ENCODE measurements around the gene MTF2. TPM values are rescaled to one million over a fixed set of nuclear protein-coding genes. Genes with fewer than 3 reads are reported as not detected.
A peak's percentile ranks its signal among the peaks of the same experiment; 100 is the strongest.

MTF2 gene
- total RNA-seq, 1 experiment from 2014 or later, result 110 TPM

GRCh38 chr1:93056214-93056613, 22.9 kb upstream of the MTF2 start:
- no peak overlapping the region for H2BK120ac ChIP-seq (ENCODE audit: low read depth, low read length, poor library complexity, severe bottlenecking)
- no peak overlapping the region for H3K9ac ChIP-seq (ENCODE audit: extremely low read depth, insufficient read length, low read length)
- H3K18ac ChIP-seq (ENCODE audit: insufficient read length, low read depth, low read length), result no peak overlapping the region
- Mint-ChIP-seq H3K36me3 (ENCODE audit: insufficient read depth in 1 of 3, low read depth in 3 of 3) (no peaks in the 10 kb centered on the region), H3K27me3 (ENCODE audit: low read depth) (0 out of 2 replicates have a peak, but pooled peaks cover 3% of the 10 kb centered on the region), H3K9me3 (no peaks in the 10 kb centered on the region), H3K27ac (no peak overlapping the region), H3K4me1 (peaks cover 3% of the 10 kb centered on the region in 2 experiments; a peak in 2 of 4 replicates), H3K4me3 (no peak overlapping the region)
- H3K56ac ChIP-seq (ENCODE audit: insufficient read length, low read depth, low read length), result no peak overlapping the region
- no peaks in the 10 kb centered on the region for H3K4me1 ChIP-seq (ENCODE audit: insufficient read depth, low read length)
- H2BK20ac ChIP-seq (ENCODE audit: low read depth, low read length, poor library complexity, severe bottlenecking), result no peak overlapping the region
- H3K23ac ChIP-seq (ENCODE audit: insufficient read length, low read depth, low read length), result no peak overlapping the region
- no peaks in the 10 kb centered on the region for H3K27me3 ChIP-seq (ENCODE audit: insufficient read depth, low read length)
- no CpG with 5 or more reads among the region's 4 CpGs for WGBS (ENCODE audit: extremely low coverage, insufficient read length, low lambda C conversion rate)
- H2BK12ac ChIP-seq (ENCODE audit: insufficient read length, low read depth, low read length), result no peak overlapping the region
- no peak overlapping the region for H2AK5ac ChIP-seq (ENCODE audit: insufficient read length, low read length)
- H3T11ph ChIP-seq (ENCODE audit: low read length), result no peak overlapping the region
- H3K14ac ChIP-seq (ENCODE audit: insufficient read depth, low read length), result no peak overlapping the region
- 0 out of 2 replicates have a peak, but pooled peaks cover 1% of the 10 kb centered on the region for H3K79me2 ChIP-seq (ENCODE audit: insufficient read depth, low read length)
- H4K5ac ChIP-seq (ENCODE audit: insufficient read length, low read depth, low read length), result no peak overlapping the region
- no peak overlapping the region for H4K8ac ChIP-seq (replicated peaks; ENCODE audit: insufficient read length, low read depth, low read length)
- H3K4me2 ChIP-seq (ENCODE audit: insufficient read depth, insufficient read length, low read length), result no peak overlapping the region
- no peaks in the 10 kb centered on the region for H3K79me1 ChIP-seq (ENCODE audit: insufficient read depth, low read depth, low read length, poor library complexity, severe bottlenecking)
- no peaks in the 10 kb centered on the region for H3K23me2 ChIP-seq (ENCODE audit: insufficient read length, low read depth, low read length, poor library complexity, severe bottlenecking)
- H3K27ac ChIP-seq (ENCODE audit: insufficient read length, low read depth, low read length), result no peak overlapping the region
- TF ChIP-seq, protein P1, sequence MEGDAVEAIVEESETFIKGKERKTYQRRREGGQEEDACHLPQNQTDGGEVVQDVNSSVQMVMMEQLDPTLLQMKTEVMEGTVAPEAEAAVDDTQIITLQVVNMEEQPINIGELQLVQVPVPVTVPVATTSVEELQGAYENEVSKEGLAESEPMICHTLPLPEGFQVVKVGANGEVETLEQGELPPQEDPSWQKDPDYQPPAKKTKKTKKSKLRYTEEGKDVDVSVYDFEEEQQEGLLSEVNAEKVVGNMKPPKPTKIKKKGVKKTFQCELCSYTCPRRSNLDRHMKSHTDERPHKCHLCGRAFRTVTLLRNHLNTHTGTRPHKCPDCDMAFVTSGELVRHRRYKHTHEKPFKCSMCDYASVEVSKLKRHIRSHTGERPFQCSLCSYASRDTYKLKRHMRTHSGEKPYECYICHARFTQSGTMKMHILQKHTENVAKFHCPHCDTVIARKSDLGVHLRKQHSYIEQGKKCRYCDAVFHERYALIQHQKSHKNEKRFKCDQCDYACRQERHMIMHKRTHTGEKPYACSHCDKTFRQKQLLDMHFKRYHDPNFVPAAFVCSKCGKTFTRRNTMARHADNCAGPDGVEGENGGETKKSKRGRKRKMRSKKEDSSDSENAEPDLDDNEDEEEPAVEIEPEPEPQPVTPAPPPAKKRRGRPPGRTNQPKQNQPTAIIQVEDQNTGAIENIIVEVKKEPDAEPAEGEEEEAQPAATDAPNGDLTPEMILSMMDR (conservative IDR thresholded peaks at IDR 0.05), result peak; percentile 22; the same call in 1 of the 3 replicates
- no peaks in the 10 kb centered on the region for H4K20me1 ChIP-seq (ENCODE audit: control insufficient read depth, insufficient read depth, insufficient read length)
- peak; percentile 47 for DNase-seq
- no peak overlapping the region for H4K91ac ChIP-seq (ENCODE audit: insufficient read length, low read depth, low read length)
- no peaks in the 10 kb centered on the region for H3K9me3 ChIP-seq (ENCODE audit: control insufficient read depth, low read depth, low read length)
- H3K4ac ChIP-seq (ENCODE audit: low read depth, low read length), result no peak overlapping the region
- H2BK5ac ChIP-seq (ENCODE audit: insufficient read length, low read length), result no peak overlapping the region
- H2AFZ ChIP-seq (ENCODE audit: low read length), result no peak overlapping the region
- H2BK15ac ChIP-seq (ENCODE audit: low read depth, low read length), result no peak overlapping the region
